Occipital lobe (tissue), 2 donors: ENCODE measurements around the gene SATB1. TPM values are rescaled to one million over a fixed set of nuclear protein-coding genes. Genes with fewer than 3 reads are reported as not detected.

ENCODE experiments used
- DNase-seq: peaks from one replicate; lab custom pipeline; 2025; lab: John Stamatoyannopoulos, UW
- total RNA-seq: library from RNA; depleted of rRNA; stranded (reverse); fragments of >200 nt; gene quantifications from one replicate; pipeline ENCODE4 v1.2.3, GENCODE V29; 2014

Gene SATB1
- total RNA-seq, 1 donor from 2014 or later = 166 TPM

- DNase-seq = no peak
These were observed 22.8 kb downstream of the SATB1 start for GRCh38 chr3:18402239-18402799.

GRCh38 chr3:18401300-18401961, 23.7 kb downstream of the SATB1 start:
- no peak for DNase-seq

- no peak for DNase-seq
These were observed 26.7 kb downstream of the SATB1 start for GRCh38 chr3:18398448-18398847.

DNA sequence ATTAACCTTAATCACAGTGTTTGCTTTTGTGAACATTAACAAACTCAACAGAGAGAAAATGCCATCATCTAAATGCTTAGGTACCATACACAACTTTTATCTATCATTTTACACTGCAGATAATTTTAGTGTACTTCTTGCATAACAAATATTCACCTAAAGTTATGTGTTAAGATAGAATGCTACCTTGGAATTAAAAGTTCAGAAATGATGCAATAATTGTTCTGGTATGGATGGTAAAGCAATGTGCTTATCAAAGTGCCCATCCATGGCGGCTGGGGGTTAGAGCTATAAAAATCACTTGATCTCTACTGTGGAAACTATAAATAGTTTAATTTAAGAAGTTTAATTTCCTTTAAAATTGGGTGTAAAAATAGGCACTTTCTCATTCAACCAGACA, 28.7 kb downstream of the SATB1 start:
- no peak for DNase-seq

- DNase-seq = no peak
These were observed 30.6 kb downstream of the SATB1 start for GRCh38 chr3:18394384-18394995.

GRCh38 chr3:18393906-18394305, 31.2 kb downstream of the SATB1 start:
- no peak for DNase-seq

- DNase-seq = no peak
These were observed 35.0 kb downstream of the SATB1 start for GRCh38 chr3:18390024-18390660.

DNA sequence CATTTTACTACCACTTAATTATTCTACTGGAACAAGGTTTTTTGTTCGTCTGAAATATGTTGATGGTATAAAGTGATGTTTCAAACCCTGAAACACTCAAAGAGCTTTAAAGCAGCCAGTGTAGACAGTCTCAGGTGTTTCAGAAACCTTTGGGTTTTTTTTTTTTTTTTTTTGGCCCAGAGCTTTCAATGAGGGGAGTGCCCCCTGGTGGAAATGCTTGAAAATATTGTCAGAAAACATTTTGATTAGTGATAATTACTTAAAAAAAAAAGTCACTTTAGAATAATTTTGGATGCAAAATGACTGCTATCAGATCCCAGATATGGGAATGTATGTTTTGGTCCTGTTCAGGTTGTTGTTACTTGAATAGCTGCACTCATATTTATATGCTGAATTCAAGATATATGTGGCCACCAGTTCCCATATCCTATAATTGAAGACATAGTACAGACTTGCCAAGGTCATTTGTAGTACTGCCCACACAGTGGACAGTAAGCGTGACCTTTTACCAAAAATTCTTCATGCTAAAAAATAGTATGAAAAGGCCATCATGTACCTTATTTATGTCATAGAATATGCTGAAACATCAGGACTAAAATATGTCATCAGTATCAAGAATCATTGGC, 35.9 kb downstream of the SATB1 start:
- DNase-seq = no peak

GRCh38 chr3:18386274-18386890, 38.8 kb downstream of the SATB1 start:
- no peak for DNase-seq

DNA sequence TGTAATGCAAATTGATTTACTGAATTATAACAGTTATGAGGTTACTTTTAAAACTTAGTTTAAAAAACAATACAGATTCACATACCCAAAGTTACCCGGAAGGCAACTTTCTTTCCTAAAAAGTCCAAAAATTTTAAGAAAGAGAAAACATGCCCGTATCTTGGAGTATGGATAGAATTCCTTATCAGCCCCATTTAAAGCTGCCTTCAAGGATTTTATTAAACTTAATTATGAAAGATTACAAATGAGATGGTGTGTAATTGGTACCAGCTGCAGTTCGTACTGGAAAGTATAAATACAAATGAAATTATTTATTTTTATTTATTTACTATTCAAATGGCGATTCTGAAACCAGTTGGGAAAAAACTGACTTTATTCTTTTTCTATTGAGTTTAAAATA, 39.4 kb downstream of the SATB1 start:
- no peak for DNase-seq

- DNase-seq = no peak
These were observed 42.3 kb downstream of the SATB1 start for GRCh38 chr3:18382760-18383369.

- DNase-seq = no peak
These were observed 45.5 kb downstream of the SATB1 start for GRCh38 chr3:18379647-18380046.

DNA sequence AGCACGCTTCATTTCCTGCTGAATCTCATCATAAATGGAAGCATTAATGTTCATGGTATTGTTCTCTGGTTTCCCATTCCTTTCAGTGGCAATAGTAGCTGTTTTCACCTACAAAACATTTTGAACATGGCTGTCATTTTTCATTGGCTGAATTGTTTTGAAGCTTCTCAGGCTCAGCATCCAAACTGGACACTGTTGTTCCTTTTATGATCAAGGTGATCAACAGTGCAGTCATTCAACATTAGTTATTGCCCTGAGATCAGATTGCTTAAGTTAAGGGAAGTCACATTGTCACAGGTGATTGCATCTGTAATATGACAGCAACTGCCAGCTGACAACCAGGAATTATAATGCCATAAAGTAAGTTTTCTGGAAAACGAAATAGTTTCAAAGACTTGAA, 46.9 kb downstream of the SATB1 start:
- no peak for DNase-seq

GRCh38 chr3:18376682-18377081, 48.5 kb downstream of the SATB1 start:
- DNase-seq = no peak

DNA sequence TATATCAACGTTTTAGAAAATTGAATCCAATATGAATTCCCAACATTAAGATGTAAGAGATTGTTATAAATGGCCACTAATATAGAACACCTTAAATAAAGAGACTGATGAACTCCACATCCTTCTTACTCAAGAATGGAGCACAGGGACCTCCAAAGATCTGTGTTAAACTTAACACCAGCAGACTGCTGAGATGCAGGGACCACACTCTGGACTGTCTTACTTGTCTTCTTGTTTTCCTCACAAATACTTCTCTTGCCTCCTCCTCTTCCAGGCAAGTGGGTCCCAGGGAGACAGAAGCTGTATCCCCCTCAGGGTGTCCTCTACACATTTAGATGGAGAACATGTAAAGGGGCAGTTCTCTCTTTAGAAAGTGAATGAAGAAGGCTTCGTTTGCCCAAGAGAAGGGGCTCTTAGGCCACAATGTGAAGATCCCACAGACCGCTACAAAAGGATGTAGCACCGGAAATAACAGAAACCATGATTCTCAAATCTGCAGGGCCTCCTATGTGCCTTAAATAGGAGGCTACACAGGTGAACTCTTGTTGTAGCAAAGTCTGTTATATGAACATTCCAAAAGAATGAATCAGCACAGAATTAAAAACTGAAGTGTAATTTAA, 52.2 kb downstream of the SATB1 start:
- DNase-seq = no peak

- DNase-seq = no peak
These were observed 54.5 kb downstream of the SATB1 start for GRCh38 chr3:18370672-18371071.

DNA sequence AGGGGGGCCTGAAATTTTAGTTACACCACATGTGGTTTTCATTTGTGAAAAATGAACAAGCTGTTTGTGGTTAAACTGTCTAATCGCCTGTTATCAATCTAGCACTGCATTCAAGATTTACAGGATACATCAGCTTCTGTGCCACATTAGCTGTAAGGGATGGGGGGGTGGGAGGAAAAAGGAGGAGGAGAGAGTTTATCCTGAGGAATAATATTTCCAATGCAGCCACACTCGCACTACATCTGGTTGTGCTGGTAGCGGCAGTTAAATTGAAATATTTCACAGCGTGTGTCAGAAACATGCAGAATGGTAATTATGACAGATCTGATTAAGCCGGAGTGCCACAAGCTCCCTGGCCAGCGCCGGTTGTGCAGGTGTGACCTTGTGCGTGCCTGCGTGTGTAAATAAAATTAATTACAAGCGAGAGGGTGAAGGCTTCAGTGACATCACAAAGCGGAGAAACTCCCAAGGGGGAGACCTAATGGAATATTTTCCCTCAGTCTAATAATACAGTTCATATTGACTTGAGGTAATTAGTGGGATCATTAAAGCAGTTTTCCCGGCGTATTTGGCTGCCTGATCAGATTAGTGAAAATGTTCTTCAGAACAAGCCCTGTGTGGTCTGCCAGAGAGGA, 55.5 kb downstream of the SATB1 start:
- no peak for DNase-seq

GRCh38 chr3:18366258-18366657, 58.9 kb downstream of the SATB1 start:
- no peak for DNase-seq

GRCh38 chr3:18363338-18363737, 61.8 kb downstream of the SATB1 start:
- DNase-seq = no peak

DNA sequence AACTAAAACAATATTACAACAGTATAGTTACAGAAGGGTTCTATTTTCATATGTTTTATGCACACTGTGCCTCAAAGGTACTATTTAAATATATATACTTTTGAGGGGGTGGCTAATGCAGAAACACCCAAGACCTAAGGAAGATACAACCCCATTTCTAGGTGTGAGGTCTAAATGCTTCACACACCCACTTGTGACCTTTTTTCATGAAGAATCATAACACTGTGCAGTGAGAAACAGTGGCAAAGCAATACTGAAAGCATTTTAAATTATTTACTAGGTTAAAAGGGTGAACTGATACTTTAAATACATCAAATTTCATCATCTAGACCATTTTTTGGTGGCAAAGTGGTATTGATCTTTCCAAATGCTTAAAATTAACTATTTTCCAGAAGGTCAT, 67.4 kb downstream of the SATB1 start:
- no peak for DNase-seq
